ENCODE data around the gene EEF1AKMT1. TPM values are rescaled to one million over a fixed set of nuclear protein-coding genes. Genes with fewer than 3 reads are reported as not detected.

The EEF1AKMT1 gene
- total RNA-seq, 1 experiment from 2014 or later = 10.6 TPM

DNA sequence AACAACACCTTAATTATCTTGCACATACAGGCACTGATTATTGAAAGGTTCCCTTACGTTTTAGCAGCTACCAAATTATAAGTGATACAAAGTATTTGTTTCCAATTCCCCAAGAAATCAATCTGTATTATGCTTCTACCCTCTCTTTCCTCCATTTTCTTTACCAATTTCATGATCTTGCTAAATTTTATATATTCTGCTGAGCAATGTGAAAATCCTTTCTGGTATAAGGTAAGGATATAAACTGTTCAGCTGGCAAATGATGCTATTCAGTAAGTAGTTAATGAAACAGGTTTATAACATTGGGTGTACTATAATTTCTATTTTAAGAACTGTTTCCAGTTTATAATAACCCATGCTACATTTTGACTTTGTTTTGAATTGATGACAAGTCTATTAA, 985 bp upstream of the EEF1AKMT1 start:
- intact Hi-C loops (cut with micrococcal nuclease) = loop anchor here (5.0 kb wide), 1 partner anchor 582 kb away; the partner anchor contains the start of gene GJB2
- H3K4me1 ChIP-seq (ENCODE audit: insufficient read depth, low read length) = peaks cover 13% of the 10 kb centered on the region
- no peak overlapping the region for H3K4me2 ChIP-seq (ENCODE audit: low read length)
- H3K79me2 ChIP-seq (ENCODE audit: low read length) = peaks cover 23% of the 10 kb centered on the region
- H3K4me3 ChIP-seq (ENCODE audit: low read length) = no peak overlapping the region
- ATAC-seq = no peak
- no peaks in the 10 kb centered on the region for H3K9me3 ChIP-seq (ENCODE audit: low read length)
- no TSS peak for BruUV-seq (replicated peaks)
- no peak overlapping the region for H3K9ac ChIP-seq (ENCODE audit: low read length)
- H3K36me3 ChIP-seq (ENCODE audit: low read depth, low read length) = peaks cover 17% of the 10 kb centered on the region; the same call in 1 of the 2 replicates
- no peak for DNase-seq
- H3K27me3 ChIP-seq (ENCODE audit: low read length) = no peaks in the 10 kb centered on the region
- no peaks in the 10 kb centered on the region for H3F3A ChIP-seq (ENCODE audit: low read length, unreplicated experiment)
- H4K20me1 ChIP-seq (ENCODE audit: low read length) = no peaks in the 10 kb centered on the region
- H3K9me2 ChIP-seq (replicated peaks; ENCODE audit: low read length) = no peaks in the 10 kb centered on the region
- no peak overlapping the region for H3K27ac ChIP-seq (ENCODE audit: low read length)
- POLR2A ChIA-PET (ENCODE audit: unreplicated experiment) = no interaction called here
- no peak for TF ChIP-seq EZH2 (IDR thresholded peaks at IDR 0.05; ENCODE audit: low read length, unreplicated experiment)
- TF ChIP-seq, protein P1, sequence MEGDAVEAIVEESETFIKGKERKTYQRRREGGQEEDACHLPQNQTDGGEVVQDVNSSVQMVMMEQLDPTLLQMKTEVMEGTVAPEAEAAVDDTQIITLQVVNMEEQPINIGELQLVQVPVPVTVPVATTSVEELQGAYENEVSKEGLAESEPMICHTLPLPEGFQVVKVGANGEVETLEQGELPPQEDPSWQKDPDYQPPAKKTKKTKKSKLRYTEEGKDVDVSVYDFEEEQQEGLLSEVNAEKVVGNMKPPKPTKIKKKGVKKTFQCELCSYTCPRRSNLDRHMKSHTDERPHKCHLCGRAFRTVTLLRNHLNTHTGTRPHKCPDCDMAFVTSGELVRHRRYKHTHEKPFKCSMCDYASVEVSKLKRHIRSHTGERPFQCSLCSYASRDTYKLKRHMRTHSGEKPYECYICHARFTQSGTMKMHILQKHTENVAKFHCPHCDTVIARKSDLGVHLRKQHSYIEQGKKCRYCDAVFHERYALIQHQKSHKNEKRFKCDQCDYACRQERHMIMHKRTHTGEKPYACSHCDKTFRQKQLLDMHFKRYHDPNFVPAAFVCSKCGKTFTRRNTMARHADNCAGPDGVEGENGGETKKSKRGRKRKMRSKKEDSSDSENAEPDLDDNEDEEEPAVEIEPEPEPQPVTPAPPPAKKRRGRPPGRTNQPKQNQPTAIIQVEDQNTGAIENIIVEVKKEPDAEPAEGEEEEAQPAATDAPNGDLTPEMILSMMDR (conservative IDR thresholded peaks at IDR 0.05; ENCODE audit: low read depth, low read length) = no peak
- TF ChIP-seq EZH2phosphoT487 (IDR thresholded peaks at IDR 0.05; ENCODE audit: borderline replicate concordance, low read length) = no peak
- CTCF ChIA-PET = no interaction called here
- H2AFZ ChIP-seq (ENCODE audit: low read length) = no peak overlapping the region

DNA sequence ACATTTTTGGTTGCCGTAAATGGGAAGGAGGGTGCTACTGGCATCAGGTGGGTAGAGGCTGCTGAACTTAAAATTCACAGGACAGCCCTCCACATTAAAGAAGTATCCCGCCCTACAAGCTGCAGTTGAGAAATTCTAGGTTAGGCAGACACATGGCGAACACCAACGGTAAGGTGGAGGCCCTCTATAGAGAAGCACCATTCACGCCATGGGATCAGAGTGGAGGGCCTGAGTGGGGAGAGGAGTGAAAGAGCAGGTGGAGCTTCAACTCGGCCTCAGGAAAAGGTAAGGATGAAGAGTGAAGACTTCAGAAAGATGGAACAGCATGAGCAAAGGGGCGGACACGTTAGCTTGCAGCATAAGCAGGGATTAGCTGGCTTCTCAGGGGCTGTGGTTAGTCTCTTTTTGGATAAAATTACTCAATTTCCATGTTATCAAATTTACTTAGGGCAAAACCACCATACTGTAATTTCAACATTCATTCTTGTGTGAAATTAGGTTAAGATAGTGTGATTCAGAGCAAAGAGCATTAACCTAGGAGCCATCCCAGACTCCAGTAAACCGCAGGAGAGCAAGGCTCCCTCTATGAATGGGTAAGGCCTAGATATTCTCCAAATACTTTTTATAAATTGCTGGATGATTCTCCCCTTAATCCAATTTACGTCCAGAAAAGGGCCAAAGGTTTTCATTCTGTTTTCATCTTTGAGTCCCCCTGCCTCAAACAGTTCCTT, 1.2 kb downstream of the EEF1AKMT1 start:
- CTCF ChIA-PET = no interaction called here
- Histone ChIP-seq H3K4me1 (ENCODE audit: insufficient read depth, low read length) (peaks cover 13% of the 10 kb centered on the region), H3K9me3 (ENCODE audit: low read length) (no peaks in the 10 kb centered on the region), H3K4me2 (ENCODE audit: low read length) (peak overlapping the region; percentile 90), H3K27ac (ENCODE audit: low read length) (peak overlapping the region; percentile 65), H3K4me3 (ENCODE audit: low read length) (peak overlapping the region; percentile 77), H3K9me2 (replicated peaks; ENCODE audit: low read length) (no peaks in the 10 kb centered on the region), H4K20me1 (ENCODE audit: low read length) (no peaks in the 10 kb centered on the region), H3K27me3 (ENCODE audit: low read length) (no peaks in the 10 kb centered on the region), H3F3A (ENCODE audit: low read length, unreplicated experiment) (no peaks in the 10 kb centered on the region), H3K79me2 (ENCODE audit: low read length) (peaks cover 23% of the 10 kb centered on the region), H2AFZ (ENCODE audit: low read length) (peak overlapping the region; percentile 90), H3K9ac (ENCODE audit: low read length) (peak overlapping the region; percentile 94), H3K36me3 (ENCODE audit: low read depth, low read length) (peaks cover 20% of the 10 kb centered on the region; the same call in 1 of the 2 replicates)
- TF ChIP-seq EZH2phosphoT487 (IDR thresholded peaks at IDR 0.05; ENCODE audit: borderline replicate concordance, low read length) (no peak), EZH2 (IDR thresholded peaks at IDR 0.05; ENCODE audit: low read length, unreplicated experiment) (no peak)
- TF ChIP-seq, protein P1 (conservative IDR thresholded peaks at IDR 0.05; ENCODE audit: low read depth, low read length) = no peak
- no peak for ATAC-seq
- intact Hi-C loops (cut with micrococcal nuclease) = loop anchor here (5.0 kb wide), 1 partner anchor 580 kb away; the partner anchor contains the start of gene GJB2
- POLR2A ChIA-PET (ENCODE audit: unreplicated experiment) = no interaction called here
- DNase-seq = no peak
- BruUV-seq (replicated peaks) = no TSS peak

DNA sequence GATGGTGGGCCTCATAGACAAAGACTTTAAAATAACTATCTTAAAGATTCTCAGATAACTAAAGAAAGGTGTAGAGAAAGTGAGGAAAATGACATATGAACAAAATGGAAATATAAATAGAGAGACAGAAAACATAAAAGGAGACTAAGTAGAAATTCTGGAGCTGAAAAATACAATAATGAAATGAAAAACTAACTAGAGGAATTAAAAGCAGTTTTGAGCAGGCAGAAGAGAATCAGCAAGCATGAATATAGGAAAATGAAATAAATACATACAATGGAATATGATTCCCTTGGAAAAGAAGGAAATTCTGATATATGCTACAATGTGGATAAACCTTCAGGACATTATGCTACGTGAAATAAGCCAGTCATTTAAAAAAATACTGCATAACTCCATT, 3.9 kb downstream of the EEF1AKMT1 start:
- Histone ChIP-seq H3K4me2 (ENCODE audit: low read length) (no peak overlapping the region), H3K27me3 (ENCODE audit: low read length) (no peaks in the 10 kb centered on the region), H4K20me1 (ENCODE audit: low read length) (no peaks in the 10 kb centered on the region), H2AFZ (ENCODE audit: low read length) (no peak overlapping the region), H3K4me1 (ENCODE audit: insufficient read depth, low read length) (peaks cover 13% of the 10 kb centered on the region), H3K9me2 (replicated peaks; ENCODE audit: low read length) (no peaks in the 10 kb centered on the region), H3K27ac (ENCODE audit: low read length) (no peak overlapping the region), H3K9me3 (ENCODE audit: low read length) (no peaks in the 10 kb centered on the region), H3K4me3 (ENCODE audit: low read length) (no peak overlapping the region), H3F3A (ENCODE audit: low read length, unreplicated experiment) (no peaks in the 10 kb centered on the region), H3K36me3 (ENCODE audit: low read depth, low read length) (peaks cover 20% of the 10 kb centered on the region; the same call in 1 of the 2 replicates), H3K9ac (ENCODE audit: low read length) (no peak overlapping the region), H3K79me2 (ENCODE audit: low read length) (peaks cover 23% of the 10 kb centered on the region)
- CTCF ChIA-PET = no interaction called here
- ATAC-seq (no peak), DNase-seq (no peak)
- no TSS peak for BruUV-seq (replicated peaks)
- intact Hi-C loops (cut with micrococcal nuclease) = loop anchor here (5.0 kb wide), 1 partner anchor 578 kb away; the partner anchor contains the start of gene GJB2
- TF ChIP-seq EZH2phosphoT487 (IDR thresholded peaks at IDR 0.05; ENCODE audit: borderline replicate concordance, low read length) (no peak), EZH2 (IDR thresholded peaks at IDR 0.05; ENCODE audit: low read length, unreplicated experiment) (no peak)
- TF ChIP-seq, protein P1 (conservative IDR thresholded peaks at IDR 0.05; ENCODE audit: low read depth, low read length) = no peak
- POLR2A ChIA-PET (ENCODE audit: unreplicated experiment) = no interaction called here

Measured in PC-3 (cell line).